B cell (primary cell): ENCODE measurements around the gene PDCD5. TPM values are rescaled to one million over a fixed set of nuclear protein-coding genes. Genes with fewer than 3 reads are reported as not detected.

Source experiments
- ATAC-seq: fragments of 200-7000 bp; cut with Tn5 transposase; one replicate; pipeline ENCODE4 v1.10.0; 2021; ENCODE audit warnings: low read depth, mild to moderate bottlenecking, moderate number of reproducible peaks, moderate library complexity
- CTCF ChIA-PET: fragments of 350-600 bp; sonication (Branson Sonifier 250); formaldehyde crosslinking; loops from one replicate; lab custom pipeline; 2021; ENCODE audit warnings: antibody characterized with exemption, inconsistent platforms; lab: Charles Lee
- POLR2A ChIA-PET: fragments of 350-600 bp; sonication (Branson Sonifier 250); formaldehyde crosslinking; loops from one replicate; lab custom pipeline; 2021; ENCODE audit warnings: antibody characterized with exemption; lab: Charles Lee
- DNase-seq: peaks from one replicate; pipeline ENCODE4 v3.0.0; 2013
- H2AFZ ChIP-seq: 2 replicates; pipeline ENCODE4 v1.6.1; 2012; ENCODE audit warnings: mild to moderate bottlenecking, low read depth, low read length; ENCODE audit not compliant: insufficient read depth, poor library complexity, severe bottlenecking
- H3K27ac ChIP-seq, 2 donors: 1 replicate in 1 of 2; 2 replicates in 1 of 2; pipeline ENCODE4 v1.5.1; 2012 to 2013; ENCODE audit warnings: low read length in 2 of 2, mild to moderate bottlenecking in 2 of 2, moderate library complexity in 1 of 2
- H3K27me3 ChIP-seq, 4 experiments: fragments of 200-600 bp in 1 of 4; sonication (generic) in 1 of 4; replicated peaks in 1 of 4; 1 replicate in 2 of 4; 2 replicates in 2 of 4; pipeline versions ENCODE4 v1.6.1 to v1.7.0; 2013 to 2016; ENCODE audit warnings: low read length in 3 of 4, mild to moderate bottlenecking in 2 of 4, mixed read lengths in 1 of 4, moderate library complexity in 1 of 4; ENCODE audit not compliant: insufficient read depth in 4 of 4, control insufficient read depth in 3 of 4; ENCODE audit errors: control extremely low read depth in 1 of 4
- H3K36me3 ChIP-seq, 2 experiments: replicated peaks in 1 of 2; 1 replicate in 1 of 2; 2 replicates in 1 of 2; pipeline versions ENCODE4 v1.6.1 to v1.7.1; 2013; ENCODE audit warnings: low read length in 1 of 2; ENCODE audit not compliant: insufficient read depth in 2 of 2, control insufficient read depth in 1 of 2; ENCODE audit errors: control extremely low read depth in 1 of 2, extremely low read depth in 1 of 2
- H3K4me1 ChIP-seq, 2 donors: fragments of 200-600 bp in 1 of 2; sonication (generic) in 1 of 2; 1 replicate in 1 of 2; 2 replicates in 1 of 2; pipeline versions ENCODE4 v1.5.1 to v1.6.1; 2013 to 2017; ENCODE audit warnings: low read length in 2 of 2; ENCODE audit not compliant: control insufficient read depth in 2 of 2, insufficient read depth in 2 of 2
- H3K4me2 ChIP-seq: replicated peaks from 2 replicates; pipeline ENCODE3; 2012; ENCODE audit warnings: mild to moderate bottlenecking, low read depth, low read length; ENCODE audit not compliant: poor library complexity, severe bottlenecking
- H3K4me3 ChIP-seq, 5 experiments: fragments of 200-600 bp in 1 of 5; sonication (generic) in 1 of 5; 1 replicate in 3 of 5; 2 replicates in 2 of 5; pipeline versions ENCODE4 v1.5.1 to v1.7.0; 2011 to 2016; ENCODE audit warnings: low read length in 4 of 5, mild to moderate bottlenecking in 4 of 5, low read depth in 2 of 5, control low read depth in 1 of 5, moderate library complexity in 1 of 5; ENCODE audit not compliant: insufficient read depth in 1 of 5; ENCODE audit errors: control extremely low read depth in 1 of 5, extremely low read depth in 1 of 5
- H3K79me2 ChIP-seq: fragments of 200-600 bp; sonication (generic); one replicate; pipeline ENCODE4 v1.6.0; 2016; ENCODE audit warnings: low read length; ENCODE audit not compliant: control insufficient read depth, insufficient read depth
- H3K9ac ChIP-seq: fragments of 200-600 bp; sonication (generic); 2 replicates; pipeline ENCODE4 v1.6.1; 2017; ENCODE audit warnings: mild to moderate bottlenecking, low read length, moderate library complexity
- H3K9me3 ChIP-seq, 3 donors: one replicate each; pipeline versions ENCODE4 v1.6.1 to v1.7.1; 2013; ENCODE audit warnings: low read length in 2 of 3; ENCODE audit not compliant: control insufficient read depth in 2 of 3, insufficient read depth in 1 of 3; ENCODE audit errors: control extremely low read depth in 1 of 3
- H4K20me1 ChIP-seq: 2 replicates; pipeline ENCODE4 v1.6.0; 2012; ENCODE audit warnings: mild to moderate bottlenecking, low read length; ENCODE audit not compliant: insufficient read depth, control insufficient read depth, poor library complexity, severe bottlenecking
- H3K27ac Mint-ChIP-seq: one replicate; pipeline ENCODE4 v1.8.0; 2021; ENCODE audit warnings: mixed read lengths
- H3K27me3 Mint-ChIP-seq: one replicate; pipeline ENCODE4 v1.8.0; 2021; ENCODE audit warnings: mixed read lengths
- H3K4me1 Mint-ChIP-seq: one replicate; pipeline ENCODE4 v1.8.0; 2021; ENCODE audit warnings: mixed read lengths
- H3K4me3 Mint-ChIP-seq: one replicate; pipeline ENCODE4 v1.8.0; 2021; ENCODE audit warnings: mixed read lengths
- H3K9me3 Mint-ChIP-seq: one replicate; pipeline ENCODE4 v1.8.0; 2022; ENCODE audit warnings: mixed read lengths; ENCODE audit not compliant: insufficient read depth
- EZH2 ChIP-seq: IDR thresholded peaks from 2 replicates; pipeline ENCODE4 v1.6.1; 2012; ENCODE audit warnings: borderline replicate concordance, low read depth, mild to moderate bottlenecking, moderate library complexity, low read length; ENCODE audit not compliant: insufficient read depth, poor library complexity, severe bottlenecking
- WGBS: methylation state at CpG from one replicate; pipeline ENCODE4 v1.1.5; 2013; ENCODE audit warnings: missing lambda C conversion rate; ENCODE audit not compliant: insufficient coverage; 5-methylcytosine and 5-hydroxymethylcytosine counted together
- intact Hi-C: fragments of 100-400 bp; cut with micrococcal nuclease; formaldehyde crosslinking; loops from one replicate; pipeline ENCODE4 v1.10.0; 2022
- polyA plus RNA-seq: library from polyadenylated mRNA; depleted of rRNA; stranded (reverse); fragments of >200 nt; gene quantifications from 2 replicates; pipeline ENCODE4 v1.2.3, GENCODE V29; 2012
- total RNA-seq, 2 donors: library from RNA; stranded (reverse); fragments of 120-200 nt in 1 of 2; gene quantifications; 1 replicate in 1 of 2; 2 replicates in 1 of 2; pipeline versions ENCODE4 v1.2.3 to v1.2.4, GENCODE V29; 2013 to 2022
- TF ChIP-seq, protein P1 (sequence below): fragments of 200-600 bp; IDR thresholded peaks from one replicate; pipeline ENCODE4 v1.8.0; 2022; ENCODE audit warnings: antibody characterized with exemption, mild to moderate bottlenecking

The PDCD5 gene
- total and polyA plus RNA-seq, 2 donors (not counting 1 experiment from before 2014, with no cell fraction given): 34.8 to 39.5 TPM

- ChIA-PET CTCF (interaction anchor here (0.7 kb wide), 1 partner anchor 238 kb away, joined by 3 read pairs; no protein-coding TSS in a partner anchor), POLR2A (no interaction called here)
These were observed 7.5 kb upstream of the PDCD5 start for GRCh38 chr19:32573492-32573794.

DNA sequence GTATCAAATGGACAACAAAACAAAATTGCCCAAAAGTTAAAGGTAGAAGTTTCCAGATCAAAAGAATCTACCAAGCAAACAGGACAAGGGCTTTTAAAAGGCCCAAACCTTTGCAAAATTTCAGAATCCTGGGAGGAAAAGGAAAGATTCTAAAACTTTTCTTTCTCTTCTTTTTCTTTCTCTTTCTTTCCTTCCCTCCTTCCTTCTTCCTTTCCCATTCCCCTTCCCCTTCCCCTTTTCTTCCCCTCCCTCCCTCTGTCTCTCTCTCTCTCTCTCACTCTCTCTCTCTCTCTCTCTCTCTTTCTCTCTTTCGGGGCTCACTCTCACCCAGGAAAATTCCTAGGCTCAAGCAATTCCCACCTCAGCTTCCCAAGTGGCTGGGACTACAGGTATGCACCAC lies 4.2 kb upstream of the PDCD5 start:
- Histone ChIP-seq H3K4me2 (no peak overlapping the region), H3K9me3 (peaks cover 0 to 12% (median 0%) of the 10 kb centered on the region in 3 donors), H4K20me1 (no peaks in the 10 kb centered on the region), H3K79me2 (peaks cover 6% of the 10 kb centered on the region), H3K27ac (no peak overlapping the region), H3K27me3 (peaks cover 0 to 8% (median 2%) of the 10 kb centered on the region in 4 experiments), H3K4me1 (peaks cover 6 to 12% of the 10 kb centered on the region in 2 donors), H3K9ac (no peak overlapping the region), H3K36me3 (no peaks in the 10 kb centered on the region), H3K4me3 (no peak overlapping the region), H2AFZ (no peak overlapping the region)
- ATAC-seq (no peak), DNase-seq (no peak)
- intact Hi-C loops: loop anchor here (10.0 kb wide), 1 partner anchor 1792 kb away; no protein-coding TSS in a partner anchor
- CTCF ChIA-PET: no interaction called here
- Mint-ChIP-seq H3K9me3 (no peaks in the 10 kb centered on the region), H3K27ac (no peak overlapping the region), H3K4me1 (peaks cover 6% of the 10 kb centered on the region), H3K27me3 (peaks cover 20% of the 10 kb centered on the region), H3K4me3 (no peak overlapping the region)
- POLR2A ChIA-PET: no interaction called here
- no CpG with 5 or more reads among the region's 1 CpG for WGBS
- no peak for TF ChIP-seq EZH2
- TF ChIP-seq, protein P1, sequence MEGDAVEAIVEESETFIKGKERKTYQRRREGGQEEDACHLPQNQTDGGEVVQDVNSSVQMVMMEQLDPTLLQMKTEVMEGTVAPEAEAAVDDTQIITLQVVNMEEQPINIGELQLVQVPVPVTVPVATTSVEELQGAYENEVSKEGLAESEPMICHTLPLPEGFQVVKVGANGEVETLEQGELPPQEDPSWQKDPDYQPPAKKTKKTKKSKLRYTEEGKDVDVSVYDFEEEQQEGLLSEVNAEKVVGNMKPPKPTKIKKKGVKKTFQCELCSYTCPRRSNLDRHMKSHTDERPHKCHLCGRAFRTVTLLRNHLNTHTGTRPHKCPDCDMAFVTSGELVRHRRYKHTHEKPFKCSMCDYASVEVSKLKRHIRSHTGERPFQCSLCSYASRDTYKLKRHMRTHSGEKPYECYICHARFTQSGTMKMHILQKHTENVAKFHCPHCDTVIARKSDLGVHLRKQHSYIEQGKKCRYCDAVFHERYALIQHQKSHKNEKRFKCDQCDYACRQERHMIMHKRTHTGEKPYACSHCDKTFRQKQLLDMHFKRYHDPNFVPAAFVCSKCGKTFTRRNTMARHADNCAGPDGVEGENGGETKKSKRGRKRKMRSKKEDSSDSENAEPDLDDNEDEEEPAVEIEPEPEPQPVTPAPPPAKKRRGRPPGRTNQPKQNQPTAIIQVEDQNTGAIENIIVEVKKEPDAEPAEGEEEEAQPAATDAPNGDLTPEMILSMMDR: no peak

More at GRCh38 chr19:32573492-32573794, 7.5 kb upstream of the PDCD5 start:
- H3K27me3 Mint-ChIP-seq: peaks cover 31% of the 10 kb centered on the region
- H3K27me3 ChIP-seq: peaks cover 0 to 11% (median 4%) of the 10 kb centered on the region in 4 experiments
- intact Hi-C loops: loop anchor here (10.0 kb wide), 1 partner anchor 1789 kb away; no protein-coding TSS in a partner anchor
- no peak for TF ChIP-seq EZH2
- TF ChIP-seq, protein P1: no peak
- H3K4me3 Mint-ChIP-seq: no peak overlapping the region
- H3K4me1 ChIP-seq: no peaks in the 10 kb centered on the region
- ATAC-seq (no peak), DNase-seq (no peak)
- no peaks in the 10 kb centered on the region for H3K79me2 ChIP-seq
- H3K27ac ChIP-seq: no peak overlapping the region
- H3K9me3 ChIP-seq: peaks cover 0 to 10% (median 0%) of the 10 kb centered on the region in 3 donors
- H4K20me1 ChIP-seq: no peaks in the 10 kb centered on the region
- H3K4me1 Mint-ChIP-seq: no peaks in the 10 kb centered on the region
- no peak overlapping the region for H3K4me3 ChIP-seq
- WGBS: 94% methylated on average over 2 of the region's 3 CpGs
- no peak overlapping the region for H3K9ac ChIP-seq
- H3K4me2 ChIP-seq: no peak overlapping the region
- H2AFZ ChIP-seq: no peak overlapping the region
- H3K27ac Mint-ChIP-seq: no peak overlapping the region
- H3K9me3 Mint-ChIP-seq: no peaks in the 10 kb centered on the region
- no peaks in the 10 kb centered on the region for H3K36me3 ChIP-seq
